Neural cell (in vitro differentiated cells): ENCODE results near the gene MS4A12. TPM values are rescaled to one million over a fixed set of nuclear protein-coding genes. Genes with fewer than 3 reads are reported as not detected.

ENCODE experiments used
- H2AFZ ChIP-seq: fragments of 200-600, 300-800 bp; sonication (generic), shearing (Covaris generic); 2 replicates; pipeline ENCODE4 v1.6.0; 2014; ENCODE audit warnings: low read depth, mild to moderate bottlenecking, antibody characterized with exemption, low read length, moderate library complexity
- H3F3A ChIP-seq: fragments of 200-600 bp; shearing (Covaris generic); 2 replicates; pipeline ENCODE4 v1.6.1; 2016; ENCODE audit warnings: mild to moderate bottlenecking, moderate library complexity, mixed read lengths, antibody characterized with exemption, low read length; ENCODE audit not compliant: insufficient read depth, poor library complexity, severe bottlenecking
- H3K27ac ChIP-seq: fragments of 200-600, 300-800 bp; sonication (generic), shearing (Covaris generic); 2 replicates; pipeline ENCODE4 v1.5.1; 2014; ENCODE audit warnings: mild to moderate bottlenecking, low read length, moderate library complexity
- H3K27me3 ChIP-seq: fragments of 300-800, 200-600 bp; sonication (generic), shearing (Covaris generic); 2 replicates; pipeline ENCODE4 v1.6.0; 2014; ENCODE audit warnings: mild to moderate bottlenecking, low read depth, low read length, moderate library complexity; ENCODE audit not compliant: insufficient read depth
- H3K36me3 ChIP-seq: fragments of 300-800, 200-600 bp; sonication (generic), shearing (Covaris generic); 2 replicates; pipeline ENCODE4 v1.5.1; 2014; ENCODE audit warnings: mild to moderate bottlenecking, antibody characterized with exemption, low read length, moderate library complexity; ENCODE audit not compliant: insufficient read depth
- H3K4me2 ChIP-seq: fragments of 300-800, 200-600 bp; sonication (generic), shearing (Covaris generic); 2 replicates; pipeline ENCODE4 v1.6.0; 2014; ENCODE audit warnings: mild to moderate bottlenecking, low read length
- H3K4me3 ChIP-seq: fragments of 300-800, 200-600 bp; sonication (generic), shearing (Covaris generic); 2 replicates; pipeline ENCODE4 v1.5.1; 2014; ENCODE audit warnings: mild to moderate bottlenecking, low read length, moderate library complexity
- H3K79me2 ChIP-seq: fragments of 200-600 bp; shearing (Covaris generic); replicated peaks from 2 replicates; pipeline ENCODE4 v1.6.0; 2014; ENCODE audit warnings: mild to moderate bottlenecking, low read length, moderate library complexity; ENCODE audit not compliant: insufficient read depth
- H3K9ac ChIP-seq: fragments of 300-800, 200-600 bp; sonication (generic), shearing (Covaris generic); 2 replicates; pipeline ENCODE4 v1.6.1; 2016; ENCODE audit warnings: mild to moderate bottlenecking, low read length, mixed read lengths
- H3K9me2 ChIP-seq: fragments of 200-600 bp; shearing (Covaris generic); 2 replicates; pipeline ENCODE4 v1.6.1; 2016; ENCODE audit warnings: mild to moderate bottlenecking, low read length, mixed read lengths; ENCODE audit not compliant: insufficient read depth
- H3K9me3 ChIP-seq: fragments of 200-600, 300-800 bp; sonication (generic), shearing (Covaris generic); 2 replicates; pipeline ENCODE4 v1.6.1; 2016; ENCODE audit warnings: mild to moderate bottlenecking, mixed run types, low read length, moderate library complexity, mixed read lengths
- H4K20me1 ChIP-seq: fragments of 200-600 bp; shearing (Covaris generic); 2 replicates; pipeline ENCODE4 v1.6.1; 2016; ENCODE audit warnings: mild to moderate bottlenecking, mixed run types; ENCODE audit not compliant: insufficient read depth
- EP300 ChIP-seq: fragments of 450-650 bp; conservative IDR thresholded peaks from 2 replicates; pipeline ENCODE4 v1.6.1; 2014; ENCODE audit warnings: antibody characterized with exemption, mild to moderate bottlenecking, moderate library complexity; ENCODE audit not compliant: poor library complexity, severe bottlenecking
- EZH2 ChIP-seq: fragments of 200-600, 300-800 bp; shearing (Covaris generic), sonication (generic); IDR thresholded peaks from 2 replicates; pipeline ENCODE4 v1.6.1; 2014; ENCODE audit warnings: antibody characterized with exemption, low read length, borderline replicate concordance, mild to moderate bottlenecking; ENCODE audit not compliant: insufficient read depth, poor library complexity, severe bottlenecking
- MXI1 ChIP-seq: fragments of 450-650 bp; conservative IDR thresholded peaks from 2 replicates; pipeline ENCODE4 v1.6.1; 2014; ENCODE audit warnings: antibody characterized with exemption, mild to moderate bottlenecking; ENCODE audit not compliant: poor library complexity, severe bottlenecking
- POLR2AphosphoS5 ChIP-seq: IDR thresholded peaks from 2 replicates; pipeline ENCODE4 v1.6.1; 2012
- RAD21 ChIP-seq: fragments of 450-650 bp; conservative IDR thresholded peaks from 2 replicates; pipeline ENCODE4 v1.6.1; 2014; ENCODE audit warnings: antibody characterized with exemption, mild to moderate bottlenecking, moderate library complexity
- SMC3 ChIP-seq: fragments of 450-650 bp; conservative IDR thresholded peaks from 2 replicates; pipeline ENCODE4 v1.6.1; 2014; ENCODE audit warnings: antibody characterized with exemption, mild to moderate bottlenecking, moderate library complexity; ENCODE audit not compliant: poor library complexity
- TAF1 ChIP-seq: IDR thresholded peaks from 2 replicates; pipeline ENCODE4 v1.6.1; 2012; ENCODE audit warnings: low read depth
- polyA plus RNA-seq: library from polyadenylated mRNA; depleted of rRNA; stranded (reverse); fragments of >200 nt; gene quantifications from 2 replicates; pipeline ENCODE4 v1.2.3, GENCODE V29; 2014
- TF ChIP-seq, protein P1 (sequence below): fragments of 450-650 bp; IDR thresholded peaks from 2 replicates; pipeline ENCODE4 v1.5.1; 2014; ENCODE audit warnings: antibody characterized with exemption, mild to moderate bottlenecking, moderate library complexity; ENCODE audit not compliant: poor library complexity, severe bottlenecking
- TF ChIP-seq, protein P2 (sequence below): IDR thresholded peaks from 2 replicates; pipeline ENCODE4 v1.6.1; 2012; ENCODE audit warnings: borderline replicate concordance

MS4A12 gene
- polyA plus RNA-seq, 1 donor from 2014 or later, result not detected

DNA sequence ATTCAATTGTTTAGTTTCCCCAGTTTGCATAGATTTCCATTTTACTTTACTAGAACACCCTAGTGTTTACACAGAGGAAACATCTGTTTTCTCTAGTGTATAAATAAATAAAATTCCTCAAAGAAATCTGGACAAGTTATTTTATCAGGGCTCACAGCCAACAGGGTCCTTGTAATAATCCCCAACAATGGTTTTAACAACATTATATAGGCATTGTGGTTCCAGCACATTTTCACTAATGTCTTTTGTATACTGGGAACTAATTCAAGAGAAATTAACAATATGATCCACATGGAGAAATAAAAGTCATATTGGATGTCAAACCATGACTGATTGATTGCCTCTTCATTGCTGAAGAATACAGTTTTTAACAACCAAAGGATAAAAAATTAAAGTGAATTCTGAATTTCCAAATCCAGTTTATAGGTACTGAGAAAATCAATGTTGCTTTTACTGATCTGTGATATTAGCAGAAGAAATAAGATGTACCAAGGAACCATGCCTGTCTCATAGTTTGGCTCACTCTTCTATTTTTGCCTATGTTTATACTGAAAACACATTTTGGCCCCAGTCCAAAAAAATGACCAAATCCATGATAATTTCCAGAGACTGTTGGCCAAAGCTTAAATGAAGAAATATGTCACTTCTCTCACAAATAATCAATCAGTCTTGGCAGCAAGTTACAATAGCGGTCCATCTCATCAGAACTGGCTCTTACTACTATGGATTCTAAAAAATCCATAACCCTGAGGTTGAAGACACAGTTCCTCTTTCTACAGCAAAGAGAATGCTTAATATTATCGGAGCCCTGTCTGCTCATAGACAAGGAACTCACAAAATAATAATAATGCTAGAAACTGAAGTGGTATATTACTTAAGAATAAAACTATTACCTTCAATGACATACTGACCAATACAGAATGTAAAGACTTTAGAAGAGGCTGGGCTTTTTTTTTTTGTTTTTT, 21.2 kb downstream of the MS4A12 start:
- no peak overlapping the region for H3K9ac ChIP-seq

DNA sequence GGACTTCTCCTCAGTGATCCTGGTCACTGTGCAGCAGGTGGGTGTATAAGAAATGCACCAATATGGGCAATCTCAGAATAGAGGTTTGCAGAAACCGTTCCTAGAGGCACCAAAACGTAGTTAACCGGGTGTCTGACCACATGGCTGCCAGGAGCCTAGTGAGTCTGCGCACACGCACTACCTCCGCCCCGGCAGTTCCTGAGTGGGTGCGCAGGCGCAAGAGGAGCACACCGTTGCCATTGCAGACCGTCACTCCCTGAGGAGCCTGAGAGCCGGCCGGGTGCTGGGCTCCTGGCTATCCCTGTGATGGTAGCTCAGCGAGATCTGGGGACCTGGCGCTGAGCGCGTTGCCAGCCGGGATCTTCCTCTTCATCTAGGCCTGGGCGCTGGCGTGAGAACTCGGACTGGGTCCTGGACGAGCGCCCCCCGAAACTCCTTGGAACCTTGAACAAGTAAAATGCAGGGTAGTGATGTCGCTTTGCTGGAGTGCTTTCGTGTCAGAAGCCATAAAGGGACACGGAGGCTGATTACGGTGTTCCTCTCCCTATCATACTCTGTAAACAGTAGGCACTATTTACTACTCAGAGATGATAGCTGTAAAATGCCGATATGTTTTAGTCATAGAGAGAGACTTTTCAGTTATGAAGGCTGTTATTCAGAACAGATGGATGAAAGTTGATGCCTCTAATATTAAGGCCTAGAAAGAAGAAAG, 22.7 kb downstream of the MS4A12 start, which contains the start of gene MS4A13:
Gene MS4A13, plus strand, starts transcription at position 249 of the 712 bp plus-strand sequence. CDS start 2,692 bp downstream, outside the sequence.
- no peaks in the 10 kb centered on the region for H3K9me3 ChIP-seq
- H4K20me1 ChIP-seq, result no peaks in the 10 kb centered on the region
- H3F3A ChIP-seq, result no peaks in the 10 kb centered on the region
- H3K79me2 ChIP-seq, result no peaks in the 10 kb centered on the region
- H2AFZ ChIP-seq, result no peak within 1 kb of the TSS
- no peak within 1 kb of the TSS for H3K9ac ChIP-seq
- H3K4me3 ChIP-seq, result no peak within 1 kb of the TSS
- no peaks in the 10 kb centered on the region for H3K36me3 ChIP-seq
- no peak within 1 kb of the TSS for H3K27ac ChIP-seq
- no peaks in the 10 kb centered on the region for H3K27me3 ChIP-seq
- no peaks in the 10 kb centered on the region for H3K9me2 ChIP-seq
- H3K4me2 ChIP-seq, result no peak within 1 kb of the TSS
- TF ChIP-seq, protein P1, sequence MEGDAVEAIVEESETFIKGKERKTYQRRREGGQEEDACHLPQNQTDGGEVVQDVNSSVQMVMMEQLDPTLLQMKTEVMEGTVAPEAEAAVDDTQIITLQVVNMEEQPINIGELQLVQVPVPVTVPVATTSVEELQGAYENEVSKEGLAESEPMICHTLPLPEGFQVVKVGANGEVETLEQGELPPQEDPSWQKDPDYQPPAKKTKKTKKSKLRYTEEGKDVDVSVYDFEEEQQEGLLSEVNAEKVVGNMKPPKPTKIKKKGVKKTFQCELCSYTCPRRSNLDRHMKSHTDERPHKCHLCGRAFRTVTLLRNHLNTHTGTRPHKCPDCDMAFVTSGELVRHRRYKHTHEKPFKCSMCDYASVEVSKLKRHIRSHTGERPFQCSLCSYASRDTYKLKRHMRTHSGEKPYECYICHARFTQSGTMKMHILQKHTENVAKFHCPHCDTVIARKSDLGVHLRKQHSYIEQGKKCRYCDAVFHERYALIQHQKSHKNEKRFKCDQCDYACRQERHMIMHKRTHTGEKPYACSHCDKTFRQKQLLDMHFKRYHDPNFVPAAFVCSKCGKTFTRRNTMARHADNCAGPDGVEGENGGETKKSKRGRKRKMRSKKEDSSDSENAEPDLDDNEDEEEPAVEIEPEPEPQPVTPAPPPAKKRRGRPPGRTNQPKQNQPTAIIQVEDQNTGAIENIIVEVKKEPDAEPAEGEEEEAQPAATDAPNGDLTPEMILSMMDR, result no peak
- no peak for TF ChIP-seq TAF1
- no peak for TF ChIP-seq MXI1
- TF ChIP-seq, protein P2, sequence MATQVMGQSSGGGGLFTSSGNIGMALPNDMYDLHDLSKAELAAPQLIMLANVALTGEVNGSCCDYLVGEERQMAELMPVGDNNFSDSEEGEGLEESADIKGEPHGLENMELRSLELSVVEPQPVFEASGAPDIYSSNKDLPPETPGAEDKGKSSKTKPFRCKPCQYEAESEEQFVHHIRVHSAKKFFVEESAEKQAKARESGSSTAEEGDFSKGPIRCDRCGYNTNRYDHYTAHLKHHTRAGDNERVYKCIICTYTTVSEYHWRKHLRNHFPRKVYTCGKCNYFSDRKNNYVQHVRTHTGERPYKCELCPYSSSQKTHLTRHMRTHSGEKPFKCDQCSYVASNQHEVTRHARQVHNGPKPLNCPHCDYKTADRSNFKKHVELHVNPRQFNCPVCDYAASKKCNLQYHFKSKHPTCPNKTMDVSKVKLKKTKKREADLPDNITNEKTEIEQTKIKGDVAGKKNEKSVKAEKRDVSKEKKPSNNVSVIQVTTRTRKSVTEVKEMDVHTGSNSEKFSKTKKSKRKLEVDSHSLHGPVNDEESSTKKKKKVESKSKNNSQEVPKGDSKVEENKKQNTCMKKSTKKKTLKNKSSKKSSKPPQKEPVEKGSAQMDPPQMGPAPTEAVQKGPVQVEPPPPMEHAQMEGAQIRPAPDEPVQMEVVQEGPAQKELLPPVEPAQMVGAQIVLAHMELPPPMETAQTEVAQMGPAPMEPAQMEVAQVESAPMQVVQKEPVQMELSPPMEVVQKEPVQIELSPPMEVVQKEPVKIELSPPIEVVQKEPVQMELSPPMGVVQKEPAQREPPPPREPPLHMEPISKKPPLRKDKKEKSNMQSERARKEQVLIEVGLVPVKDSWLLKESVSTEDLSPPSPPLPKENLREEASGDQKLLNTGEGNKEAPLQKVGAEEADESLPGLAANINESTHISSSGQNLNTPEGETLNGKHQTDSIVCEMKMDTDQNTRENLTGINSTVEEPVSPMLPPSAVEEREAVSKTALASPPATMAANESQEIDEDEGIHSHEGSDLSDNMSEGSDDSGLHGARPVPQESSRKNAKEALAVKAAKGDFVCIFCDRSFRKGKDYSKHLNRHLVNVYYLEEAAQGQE, result no peak
- TF ChIP-seq SMC3, result no peak
- no peak for TF ChIP-seq EP300
- no peak for TF ChIP-seq POLR2AphosphoS5

More for the DNA sequence above, 21.2 kb downstream of the MS4A12 start:
- Histone ChIP-seq H3F3A (no peaks in the 10 kb centered on the region), H3K79me2 (no peaks in the 10 kb centered on the region), H3K4me3 (no peak overlapping the region), H3K36me3 (no peaks in the 10 kb centered on the region), H2AFZ (no peak overlapping the region), H3K9me2 (no peaks in the 10 kb centered on the region), H4K20me1 (no peaks in the 10 kb centered on the region), H3K27ac (no peak overlapping the region), H3K4me2 (no peak overlapping the region), H3K27me3 (no peaks in the 10 kb centered on the region), H3K9me3 (no peaks in the 10 kb centered on the region)
- TF ChIP-seq POLR2AphosphoS5, result no peak
- TF ChIP-seq TAF1, result no peak
- TF ChIP-seq RAD21, result no peak
- TF ChIP-seq, protein P2, result no peak
- TF ChIP-seq MXI1, result no peak
- TF ChIP-seq EP300, result no peak
- TF ChIP-seq EZH2, result no peak
- TF ChIP-seq, protein P1, result no peak
- TF ChIP-seq SMC3, result no peak
